ENCODE measurements around the gene EML1.
"Not testable (repeated sequence)": the region's sequence is repeated elsewhere in the genome, so short reads cannot be mapped to it uniquely, and the experiment has no call there.

The EML1 gene

GRCh38 chr14:99755629-99756603 lies 37.3 kb upstream of the EML1 start:
- DNase-seq, result no peak

- no peak for DNase-seq
These were observed 36.4 kb upstream of the EML1 start for GRCh38 chr14:99756796-99757195.

GRCh38 chr14:99757331-99758070 lies 35.7 kb upstream of the EML1 start:
- DNase-seq, result no peak

- no peak for DNase-seq
These were observed 34.9 kb upstream of the EML1 start for GRCh38 chr14:99758121-99758821.

- no peak for DNase-seq
These were observed 34.2 kb upstream of the EML1 start for GRCh38 chr14:99758872-99759545.

GRCh38 chr14:99759546-99759925 lies 33.7 kb upstream of the EML1 start:
- no peak for DNase-seq

- no peak for DNase-seq
These were observed 32.4 kb upstream of the EML1 start for GRCh38 chr14:99760817-99761216.

- not testable (repeated sequence) for DNase-seq
These were observed 30.3 kb upstream of the EML1 start for GRCh38 chr14:99762911-99763310.

- no peak for DNase-seq
These were observed 29.5 kb upstream of the EML1 start for GRCh38 chr14:99763527-99764221.

- DNase-seq, result no peak
These were observed 28.9 kb upstream of the EML1 start for GRCh38 chr14:99764222-99764706.

- no peak for DNase-seq
These were observed 24.8 kb upstream of the EML1 start for GRCh38 chr14:99768381-99768780.

- DNase-seq, result no peak
These were observed 24.1 kb upstream of the EML1 start for GRCh38 chr14:99769123-99769522.

GRCh38 chr14:99769799-99770198 lies 23.4 kb upstream of the EML1 start:
- DNase-seq, result no peak

GRCh38 chr14:99772371-99773283 lies 20.6 kb upstream of the EML1 start:
- DNase-seq, result no peak

GRCh38 chr14:99773521-99774497 lies 19.4 kb upstream of the EML1 start:
- DNase-seq, result no peak

GRCh38 chr14:99774556-99775307 lies 18.5 kb upstream of the EML1 start:
- DNase-seq, result no peak

- DNase-seq, result no peak
These were observed 17.9 kb upstream of the EML1 start for GRCh38 chr14:99775351-99775750.

GRCh38 chr14:99777951-99778350 lies 15.3 kb upstream of the EML1 start:
- DNase-seq, result no peak

GRCh38 chr14:99779751-99780150 lies 13.5 kb upstream of the EML1 start:
- no peak for DNase-seq

Measured in hematopoietic multipotent progenitor cell treated with erythropoietin and hydrocortisone succinate and interleukin-3 and kit ligand, for 8 days (in vitro differentiated cells).